A673 (cell line): ENCODE measurements around the gene SEC63. TPM values are rescaled to one million over a fixed set of nuclear protein-coding genes. Genes with fewer than 3 reads are reported as not detected.

ENCODE experiments used
- BruUV-seq: library from RNA; stranded (reverse); fragments of 400-500 nt; replicated peaks from 2 replicates; lab custom pipeline; 2021; lab: Mats Ljungman, UMichigan
- CTCF ChIA-PET: fragments of 300-600 bp; sonication (Branson Sonifier 250); formaldehyde crosslinking; loops from one replicate; lab custom pipeline; 2022; ENCODE audit warnings: antibody characterized with exemption; lab: Charles Lee
- POLR2A ChIA-PET: fragments of 300-600 bp; sonication (Branson Sonifier 250); formaldehyde crosslinking; loops from one replicate; lab custom pipeline; 2022; ENCODE audit warnings: antibody characterized with exemption; ENCODE audit not compliant: low non-redundant PET; lab: Charles Lee
- DNase-seq: peaks from one replicate; pipeline ENCODE4 v3.0.0-alpha.2; 2015; ENCODE audit warnings: low spot score
- H3K27ac ChIP-seq: fragments of 200-600 bp; sonication (generic); 2 replicates; pipeline ENCODE4 v1.5.1; 2016; ENCODE audit warnings: mixed run types, low read depth, mild to moderate bottlenecking, mixed read lengths, antibody characterized with exemption, low read length; ENCODE audit not compliant: poor library complexity, severe bottlenecking
- H3K27me3 ChIP-seq: fragments of 200-600 bp; sonication (generic); replicated peaks from 2 replicates; pipeline ENCODE4 v1.6.1; 2017; ENCODE audit warnings: mixed run types, low read depth, mild to moderate bottlenecking, mixed read lengths, antibody characterized with exemption, low read length; ENCODE audit not compliant: insufficient read depth, poor library complexity
- H3K36me3 ChIP-seq: fragments of 200-600 bp; sonication (generic); 2 replicates; pipeline ENCODE4 v1.6.1; 2016; ENCODE audit warnings: mixed run types, mild to moderate bottlenecking, mixed read lengths, antibody characterized with exemption, low read length; ENCODE audit not compliant: insufficient read depth, poor library complexity, severe bottlenecking
- H3K4me1 ChIP-seq: fragments of 200-600 bp; sonication (generic); 2 replicates; pipeline ENCODE4 v1.6.1; 2017; ENCODE audit warnings: mixed run types, mild to moderate bottlenecking, mixed read lengths, antibody characterized with exemption, low read length; ENCODE audit not compliant: insufficient read depth, poor library complexity, severe bottlenecking
- H3K4me3 ChIP-seq: fragments of 200-600 bp; sonication (generic); 2 replicates; pipeline ENCODE4 v1.5.1; 2016; ENCODE audit warnings: low read depth, mixed run types, mild to moderate bottlenecking, mixed read lengths, low read length; ENCODE audit not compliant: poor library complexity, severe bottlenecking
- H3K9me3 ChIP-seq: fragments of 200-600 bp; sonication (generic); 2 replicates; pipeline ENCODE4 v1.6.1; 2016; ENCODE audit warnings: mixed run types, low read depth, mild to moderate bottlenecking, mixed read lengths, antibody characterized with exemption, low read length; ENCODE audit not compliant: poor library complexity, severe bottlenecking
- CTCF ChIP-seq: fragments of 300-800, 200-600 bp; sonication (generic); conservative IDR thresholded peaks from 2 replicates; pipeline ENCODE4 v1.5.1; 2017; ENCODE audit warnings: low read depth, mild to moderate bottlenecking, antibody characterized with exemption, low read length, moderate library complexity, mixed read lengths
- EZH2 ChIP-seq: fragments of 200-600 bp; sonication (generic); IDR thresholded peaks from 2 replicates; pipeline ENCODE4 v1.6.1; 2017; ENCODE audit warnings: borderline replicate concordance, low read depth, mild to moderate bottlenecking, mixed read lengths, antibody characterized with exemption, low read length; ENCODE audit not compliant: poor library complexity, severe bottlenecking
- intact Hi-C: fragments of 100-400 bp; cut with micrococcal nuclease; formaldehyde crosslinking; loops from one replicate; pipeline ENCODE4 v1.10.0; 2022; ENCODE audit not compliant: unreplicated experiment
- total RNA-seq: library from RNA; stranded (reverse); gene quantifications from 2 replicates; pipeline ENCODE4 v1.2.3, GENCODE V29; 2021

Gene SEC63
- total RNA-seq, 1 experiment from 2014 or later = 159 TPM

- Histone ChIP-seq H3K4me1 (no peaks in the 10 kb centered on the region), H3K27ac (no peak overlapping the region), H3K36me3 (no peaks in the 10 kb centered on the region), H3K4me3 (no peak overlapping the region), H3K9me3 (no peaks in the 10 kb centered on the region), H3K27me3 (no peaks in the 10 kb centered on the region)
- no TSS peak for BruUV-seq
- DNase-seq = no peak
- POLR2A ChIA-PET = no interaction called here
- TF ChIP-seq CTCF (no peak), EZH2 (no peak)
- intact Hi-C loops = no loop called here
- CTCF ChIA-PET = no interaction called here
These were observed 117.3 kb downstream of the SEC63 start for GRCh38 chr6:107840636-107841274.

- no peak for DNase-seq
- H3K27me3 ChIP-seq = no peaks in the 10 kb centered on the region
- no peaks in the 10 kb centered on the region for H3K4me1 ChIP-seq
- intact Hi-C loops = no loop called here
- no peaks in the 10 kb centered on the region for H3K36me3 ChIP-seq
- POLR2A ChIA-PET = no interaction called here
- BruUV-seq = no TSS peak
- CTCF ChIA-PET = no interaction called here
- no peak overlapping the region for H3K27ac ChIP-seq
- TF ChIP-seq CTCF (no peak), EZH2 (no peak)
- no peak overlapping the region for H3K4me3 ChIP-seq
- no peaks in the 10 kb centered on the region for H3K9me3 ChIP-seq
These were observed 124.9 kb downstream of the SEC63 start for GRCh38 chr6:107833136-107833535.

- DNase-seq = no peak
- no peaks in the 10 kb centered on the region for H3K9me3 ChIP-seq
- no TSS peak for BruUV-seq
- H3K4me3 ChIP-seq = no peak overlapping the region
- H3K4me1 ChIP-seq = no peaks in the 10 kb centered on the region
- POLR2A ChIA-PET = no interaction called here
- no peaks in the 10 kb centered on the region for H3K36me3 ChIP-seq
- H3K27me3 ChIP-seq = no peaks in the 10 kb centered on the region
- intact Hi-C loops = no loop called here
- TF ChIP-seq CTCF (no peak), EZH2 (no peak)
- no peak overlapping the region for H3K27ac ChIP-seq
- CTCF ChIA-PET = no interaction called here
These were observed 125.6 kb downstream of the SEC63 start for GRCh38 chr6:107832151-107833056.
